PC-3 (cell line): ENCODE data around the gene SPTSSB. TPM values are rescaled to one million over a fixed set of nuclear protein-coding genes. Genes with fewer than 3 reads are reported as not detected.

Experiments used
- ATAC-seq: fragments of 200-7000 bp; cut with Tn5 transposase; 2 replicates; pipeline ENCODE4 v1.9.1; 2020; ENCODE audit warnings: mild to moderate bottlenecking, moderate library complexity
- BruUV-seq: library from RNA; stranded (reverse); fragments of 400-500 nt; replicated peaks from 2 replicates; lab custom pipeline; 2021; lab: Mats Ljungman, UMichigan
- CTCF ChIA-PET: fragments of 300-600 bp; sonication (Branson Sonifier 250); formaldehyde crosslinking; loops from one replicate; lab custom pipeline; 2022; ENCODE audit warnings: antibody characterized with exemption; lab: Charles Lee
- POLR2A ChIA-PET: fragments of 300-600 bp; sonication (Branson Sonifier 250); formaldehyde crosslinking; loops from one replicate; lab custom pipeline; 2022; ENCODE audit warnings: antibody characterized with exemption; ENCODE audit not compliant: unreplicated experiment; lab: Charles Lee
- DNase-seq: peaks from one replicate; pipeline ENCODE4 v3.0.0-alpha.2; 2015
- H2AFZ ChIP-seq: fragments of 300-600 bp; sonication (generic); 2 replicates; pipeline ENCODE4 v1.6.0; 2016; ENCODE audit warnings: antibody characterized with exemption, low read length
- H3F3A ChIP-seq: fragments of 300-600 bp; sonication (generic); one replicate; pipeline ENCODE4 v1.6.0; 2017; ENCODE audit warnings: antibody characterized with exemption, low read length, control low read depth, mild to moderate bottlenecking; ENCODE audit not compliant: unreplicated experiment
- H3K27ac ChIP-seq: fragments of 300-600 bp; sonication (generic); 2 replicates; pipeline ENCODE4 v1.5.1; 2016; ENCODE audit warnings: mild to moderate bottlenecking, low read length
- H3K27me3 ChIP-seq: fragments of 300-600 bp; sonication (generic); 2 replicates; pipeline ENCODE4 v1.6.1; 2016; ENCODE audit warnings: low read length, mixed read lengths
- H3K36me3 ChIP-seq: fragments of 300-600 bp; sonication (generic); 2 replicates; pipeline ENCODE4 v1.6.1; 2016; ENCODE audit warnings: low read depth, mixed run types, low read length, mixed read lengths
- H3K4me1 ChIP-seq: fragments of 300-600 bp; sonication (generic); 2 replicates; pipeline ENCODE4 v1.5.1; 2016; ENCODE audit warnings: low read length; ENCODE audit not compliant: insufficient read depth
- H3K4me2 ChIP-seq: fragments of 300-600 bp; sonication (generic); 2 replicates; pipeline ENCODE4 v1.6.0; 2016; ENCODE audit warnings: low read length
- H3K4me3 ChIP-seq: fragments of 300-600 bp; sonication (generic); 2 replicates; pipeline ENCODE4 v1.5.1; 2016; ENCODE audit warnings: mild to moderate bottlenecking, low read length, mixed read lengths
- H3K79me2 ChIP-seq: fragments of 300-600 bp; sonication (generic); 2 replicates; pipeline ENCODE4 v1.6.1; 2017; ENCODE audit warnings: low read length, mixed read lengths
- H3K9ac ChIP-seq: fragments of 300-600 bp; sonication (generic); 2 replicates; pipeline ENCODE4 v1.6.0; 2016; ENCODE audit warnings: mild to moderate bottlenecking, low read length
- H3K9me2 ChIP-seq: fragments of 300-600 bp; sonication (generic); replicated peaks from 2 replicates; pipeline ENCODE4 v1.6.1; 2016; ENCODE audit warnings: mixed run types, low read length, mixed read lengths
- H3K9me3 ChIP-seq: fragments of 300-600 bp; sonication (generic); 2 replicates; pipeline ENCODE4 v1.6.1; 2016; ENCODE audit warnings: low read length, mixed read lengths
- H4K20me1 ChIP-seq: fragments of 300-600 bp; sonication (generic); 2 replicates; pipeline ENCODE4 v1.6.1; 2016; ENCODE audit warnings: low read length, mixed read lengths
- EZH2 ChIP-seq: fragments of 300-600 bp; sonication (generic); IDR thresholded peaks from one replicate; pipeline ENCODE4 v1.6.1; 2017; ENCODE audit warnings: antibody characterized with exemption, mild to moderate bottlenecking, low read length; ENCODE audit not compliant: unreplicated experiment
- EZH2phosphoT487 ChIP-seq: fragments of 300-600 bp; sonication (generic); IDR thresholded peaks from 2 replicates; pipeline ENCODE4 v1.6.1; 2018; ENCODE audit warnings: mild to moderate bottlenecking, antibody characterized with exemption, low read length, borderline replicate concordance
- intact Hi-C: fragments of 100-400 bp; cut with micrococcal nuclease; formaldehyde crosslinking; loops from 2 replicates; pipeline ENCODE4 v1.9.0; 2023
- total RNA-seq: library from RNA; depleted of rRNA; stranded (reverse); fragments of >200 nt; gene quantifications from 2 replicates; pipeline ENCODE4 v1.2.3, GENCODE V29; 2014
- TF ChIP-seq, protein P1 (sequence below): fragments of 300-600 bp; sonication (generic); conservative IDR thresholded peaks from 2 replicates; pipeline ENCODE4 v1.5.1; 2017; ENCODE audit warnings: antibody characterized with exemption, low read depth, mild to moderate bottlenecking, low read length

SPTSSB gene
- total RNA-seq, 1 experiment from 2014 or later = 78.0 TPM

DNA sequence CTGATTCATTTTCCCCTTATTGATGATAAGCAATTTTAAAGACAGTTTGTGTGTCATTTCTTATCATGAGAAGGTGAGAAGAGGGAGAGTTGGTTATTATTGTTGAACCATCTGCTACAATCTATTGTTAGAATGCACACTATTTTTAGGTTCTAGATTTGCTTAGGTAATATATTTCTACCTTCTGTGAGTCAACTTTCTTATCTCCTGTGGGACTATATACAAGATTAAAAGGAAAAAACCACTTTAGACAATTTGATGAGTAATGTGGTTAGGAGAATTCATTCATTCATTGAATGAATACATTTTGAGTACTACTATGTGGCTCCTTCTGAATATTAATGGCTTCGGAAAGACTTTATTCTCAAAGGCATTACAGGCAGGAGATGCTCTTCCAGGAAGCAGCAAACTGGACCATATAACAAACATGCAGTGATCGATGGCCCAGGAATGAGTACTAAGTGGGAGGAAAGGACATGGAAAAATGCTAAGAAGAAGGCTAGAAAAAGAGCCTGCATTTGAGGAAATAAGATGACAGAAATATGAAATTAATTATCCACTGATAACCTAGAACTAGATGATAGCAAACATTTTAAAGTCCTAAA is 22.4 kb downstream of the SPTSSB start:
- Histone ChIP-seq H3K9ac (peak overlapping the region; percentile 13; the same call in 1 of the 2 replicates), H3K4me2 (peak overlapping the region; percentile 48), H3K4me3 (no peak overlapping the region), H2AFZ (no peak overlapping the region), H3K36me3 (peaks cover 38% of the 10 kb centered on the region), H3K4me1 (peaks cover 46% of the 10 kb centered on the region), H3K9me3 (no peaks in the 10 kb centered on the region), H4K20me1 (no peaks in the 10 kb centered on the region), H3K79me2 (peaks cover 8% of the 10 kb centered on the region), H3K27me3 (no peaks in the 10 kb centered on the region), H3K27ac (peak overlapping the region; percentile 73), H3F3A (peaks cover 15% of the 10 kb centered on the region), H3K9me2 (no peaks in the 10 kb centered on the region)
- POLR2A ChIA-PET = no interaction called here
- intact Hi-C loops = no loop called here
- CTCF ChIA-PET = no interaction called here
- no TSS peak for BruUV-seq
- ATAC-seq = no peak
- TF ChIP-seq, protein P1, sequence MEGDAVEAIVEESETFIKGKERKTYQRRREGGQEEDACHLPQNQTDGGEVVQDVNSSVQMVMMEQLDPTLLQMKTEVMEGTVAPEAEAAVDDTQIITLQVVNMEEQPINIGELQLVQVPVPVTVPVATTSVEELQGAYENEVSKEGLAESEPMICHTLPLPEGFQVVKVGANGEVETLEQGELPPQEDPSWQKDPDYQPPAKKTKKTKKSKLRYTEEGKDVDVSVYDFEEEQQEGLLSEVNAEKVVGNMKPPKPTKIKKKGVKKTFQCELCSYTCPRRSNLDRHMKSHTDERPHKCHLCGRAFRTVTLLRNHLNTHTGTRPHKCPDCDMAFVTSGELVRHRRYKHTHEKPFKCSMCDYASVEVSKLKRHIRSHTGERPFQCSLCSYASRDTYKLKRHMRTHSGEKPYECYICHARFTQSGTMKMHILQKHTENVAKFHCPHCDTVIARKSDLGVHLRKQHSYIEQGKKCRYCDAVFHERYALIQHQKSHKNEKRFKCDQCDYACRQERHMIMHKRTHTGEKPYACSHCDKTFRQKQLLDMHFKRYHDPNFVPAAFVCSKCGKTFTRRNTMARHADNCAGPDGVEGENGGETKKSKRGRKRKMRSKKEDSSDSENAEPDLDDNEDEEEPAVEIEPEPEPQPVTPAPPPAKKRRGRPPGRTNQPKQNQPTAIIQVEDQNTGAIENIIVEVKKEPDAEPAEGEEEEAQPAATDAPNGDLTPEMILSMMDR = no peak
- TF ChIP-seq EZH2 = no peak
- DNase-seq = peak; percentile 53

DNA sequence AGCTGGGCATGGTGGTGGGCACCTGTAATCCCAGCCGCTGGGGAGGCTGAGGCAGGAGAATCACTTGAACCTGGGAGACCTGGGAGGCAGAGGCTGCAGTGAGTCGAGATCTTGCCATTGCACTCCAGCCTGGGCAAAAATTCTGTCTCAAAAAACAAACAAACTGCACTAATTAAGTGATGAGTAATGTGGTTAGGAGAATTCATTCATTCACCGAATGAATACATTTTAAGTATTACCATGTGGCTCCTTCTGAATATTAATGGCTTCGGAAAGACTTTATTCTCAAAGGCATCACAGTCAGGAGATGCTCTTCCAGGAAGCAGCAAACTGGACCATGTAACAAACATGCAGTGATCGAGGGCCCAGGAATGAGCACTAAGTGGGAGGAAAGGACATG is 23.6 kb downstream of the SPTSSB start:
- intact Hi-C loops = no loop called here
- Histone ChIP-seq H3K36me3 (peaks cover 26% of the 10 kb centered on the region), H2AFZ (no peak overlapping the region), H3K27me3 (no peaks in the 10 kb centered on the region), H3K4me2 (no peak overlapping the region), H3K27ac (no peak overlapping the region), H4K20me1 (no peaks in the 10 kb centered on the region), H3K9me3 (no peaks in the 10 kb centered on the region), H3K9ac (no peak overlapping the region), H3K79me2 (peaks cover 5% of the 10 kb centered on the region), H3K4me3 (no peak overlapping the region), H3K9me2 (no peaks in the 10 kb centered on the region), H3K4me1 (peaks cover 46% of the 10 kb centered on the region), H3F3A (peaks cover 11% of the 10 kb centered on the region)
- BruUV-seq = no TSS peak
- CTCF ChIA-PET = no interaction called here
- DNase-seq = no peak
- TF ChIP-seq, protein P1 = no peak
- TF ChIP-seq EZH2 (no peak), EZH2phosphoT487 (no peak)
- POLR2A ChIA-PET = no interaction called here
- ATAC-seq = no peak

DNA sequence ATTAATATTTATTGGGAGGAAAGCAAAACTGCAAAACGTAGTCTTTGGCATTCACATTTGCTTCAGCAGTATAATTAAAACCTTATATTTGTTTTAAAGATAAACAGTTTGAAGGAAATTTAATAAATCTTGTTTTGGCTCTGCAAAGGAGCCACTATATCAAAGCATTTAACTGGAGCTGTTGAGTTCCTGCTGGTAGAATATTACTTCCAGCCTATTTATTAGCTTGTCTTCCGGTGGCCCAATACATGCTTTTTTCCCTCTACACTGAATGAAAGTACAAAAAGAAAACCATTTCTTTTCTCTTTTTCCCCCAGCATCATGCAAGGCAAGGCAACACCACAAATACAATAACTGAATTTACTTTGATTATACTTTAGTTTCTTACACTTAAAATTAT is 26.3 kb downstream of the SPTSSB start:
- H3F3A ChIP-seq = no peaks in the 10 kb centered on the region
- H3K9me3 ChIP-seq = no peaks in the 10 kb centered on the region
- no TSS peak for BruUV-seq
- peaks cover 21% of the 10 kb centered on the region for H3K36me3 ChIP-seq
- POLR2A ChIA-PET = interaction anchor here (0.7 kb wide), 1 partner anchor 11 kb away, joined by 3 read pairs; no protein-coding TSS in a partner anchor
- no peak overlapping the region for H3K4me2 ChIP-seq
- no peaks in the 10 kb centered on the region for H3K79me2 ChIP-seq
- TF ChIP-seq, protein P1 = no peak
- TF ChIP-seq EZH2 (no peak), EZH2phosphoT487 (no peak)
- no peaks in the 10 kb centered on the region for H4K20me1 ChIP-seq
- H3K4me1 ChIP-seq = peaks cover 19% of the 10 kb centered on the region
- H3K9ac ChIP-seq = no peak overlapping the region
- ATAC-seq = no peak
- DNase-seq = no peak
- no peaks in the 10 kb centered on the region for H3K9me2 ChIP-seq
- H3K27ac ChIP-seq = no peak overlapping the region
- H2AFZ ChIP-seq = no peak overlapping the region
- intact Hi-C loops = no loop called here
- no peak overlapping the region for H3K4me3 ChIP-seq
- H3K27me3 ChIP-seq = no peaks in the 10 kb centered on the region
- CTCF ChIA-PET = no interaction called here
